HG03520 (cell line): Measurements from ENCODE around the gene DRGX.

Experiments used
- ATAC-seq: cut with Tn5 transposase; IDR thresholded peaks from one replicate; pipeline ENCODE4 v1.9.1; 2021; ENCODE audit warnings: mild to moderate bottlenecking, moderate library complexity; ENCODE audit not compliant: unreplicated experiment

DRGX gene

GRCh38 chr10:49363309-49364031 lies 32.4 kb downstream of the DRGX start:
- ATAC-seq, result no peak

DNA sequence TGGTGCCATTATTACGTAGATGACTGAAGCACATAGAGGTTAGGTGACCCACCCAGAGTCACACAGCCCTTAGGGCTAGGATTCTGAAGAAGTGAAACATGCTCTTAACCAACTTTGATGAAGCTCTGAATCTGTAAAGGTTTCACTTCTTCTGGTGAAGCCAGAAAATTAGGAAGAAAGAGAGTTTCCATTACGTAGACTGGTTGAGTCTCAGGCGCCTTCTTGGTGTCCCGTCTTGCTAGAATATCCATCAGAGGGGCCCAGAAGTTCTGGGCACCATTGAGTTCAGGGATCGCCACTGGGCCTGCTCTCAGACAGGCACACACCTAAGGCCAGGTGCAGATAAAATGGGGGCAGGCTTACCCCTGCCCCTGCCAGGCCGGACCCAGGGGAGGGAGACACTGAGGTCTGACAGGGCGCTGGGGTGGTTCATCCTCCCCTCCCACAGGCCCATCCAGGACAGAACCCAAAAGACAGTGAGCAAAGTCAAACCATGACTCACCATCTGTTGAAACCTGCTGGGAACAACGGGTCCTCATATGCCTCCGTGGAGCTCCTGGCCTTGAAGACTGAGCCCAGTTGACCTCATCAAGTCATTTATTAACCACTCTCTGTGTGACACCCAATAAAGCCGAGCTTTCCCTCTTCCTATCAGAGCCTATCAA lies 33.2 kb downstream of the DRGX start:
- ATAC-seq, result peak; percentile 93

DNA sequence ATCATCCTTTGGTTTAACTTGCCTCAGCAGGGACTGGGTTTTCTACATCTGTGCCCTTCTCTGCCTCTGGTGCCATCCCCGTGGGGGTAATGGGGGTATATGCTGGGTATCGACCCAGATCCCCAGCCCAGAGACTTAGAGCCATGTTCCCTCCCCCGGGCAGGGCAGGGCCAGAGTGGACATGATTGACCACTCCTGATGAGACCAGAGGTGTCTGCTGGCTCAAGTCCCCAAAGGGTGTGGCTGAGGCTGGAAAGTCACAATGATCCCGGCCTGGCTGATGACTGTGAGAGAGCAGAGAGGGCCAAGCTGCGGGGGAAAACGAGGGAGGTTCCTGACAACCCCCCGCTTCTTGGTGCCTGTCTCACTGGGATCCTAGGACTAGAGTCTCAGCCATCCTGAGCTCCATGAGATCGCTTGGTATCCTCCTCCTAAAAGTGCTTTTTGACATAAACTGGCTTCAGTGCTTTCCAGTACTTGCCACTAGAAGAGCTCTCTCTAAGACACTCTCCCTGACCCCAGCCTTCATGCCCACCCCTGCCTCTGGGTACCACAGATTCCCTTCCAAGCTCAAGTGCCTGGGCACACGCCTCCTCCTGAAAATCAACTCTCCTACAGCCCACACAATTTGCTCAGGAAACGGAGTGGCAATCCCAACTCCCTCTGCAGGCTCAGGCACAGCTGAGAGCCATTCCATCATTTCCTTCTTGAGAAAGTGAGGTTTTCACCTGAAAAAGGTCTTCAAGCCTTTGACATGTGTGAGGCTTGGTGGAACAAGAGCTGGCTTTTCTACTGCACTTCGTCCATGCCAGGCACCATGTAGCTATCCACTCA lies 33.9 kb downstream of the DRGX start:
- no peak for ATAC-seq

DNA sequence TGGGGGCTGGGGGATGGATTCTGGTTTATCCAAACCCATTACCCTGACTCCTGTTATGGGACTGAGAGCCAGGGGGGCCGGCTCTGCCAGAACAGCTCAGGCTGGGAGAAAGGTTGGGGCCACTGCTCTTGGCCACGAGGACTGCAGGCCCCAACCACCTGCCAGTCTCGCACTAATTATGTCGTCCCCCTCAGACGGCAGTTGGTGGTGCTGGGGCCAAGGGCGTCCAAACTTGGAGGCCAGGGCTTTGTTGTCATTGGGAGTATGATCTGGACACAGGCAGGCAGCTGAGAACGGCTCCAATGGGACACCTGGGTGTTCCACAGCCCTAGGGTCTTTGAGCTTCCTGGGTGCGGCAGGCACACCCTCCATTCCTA lies 34.7 kb downstream of the DRGX start:
- ATAC-seq, result no peak

DNA sequence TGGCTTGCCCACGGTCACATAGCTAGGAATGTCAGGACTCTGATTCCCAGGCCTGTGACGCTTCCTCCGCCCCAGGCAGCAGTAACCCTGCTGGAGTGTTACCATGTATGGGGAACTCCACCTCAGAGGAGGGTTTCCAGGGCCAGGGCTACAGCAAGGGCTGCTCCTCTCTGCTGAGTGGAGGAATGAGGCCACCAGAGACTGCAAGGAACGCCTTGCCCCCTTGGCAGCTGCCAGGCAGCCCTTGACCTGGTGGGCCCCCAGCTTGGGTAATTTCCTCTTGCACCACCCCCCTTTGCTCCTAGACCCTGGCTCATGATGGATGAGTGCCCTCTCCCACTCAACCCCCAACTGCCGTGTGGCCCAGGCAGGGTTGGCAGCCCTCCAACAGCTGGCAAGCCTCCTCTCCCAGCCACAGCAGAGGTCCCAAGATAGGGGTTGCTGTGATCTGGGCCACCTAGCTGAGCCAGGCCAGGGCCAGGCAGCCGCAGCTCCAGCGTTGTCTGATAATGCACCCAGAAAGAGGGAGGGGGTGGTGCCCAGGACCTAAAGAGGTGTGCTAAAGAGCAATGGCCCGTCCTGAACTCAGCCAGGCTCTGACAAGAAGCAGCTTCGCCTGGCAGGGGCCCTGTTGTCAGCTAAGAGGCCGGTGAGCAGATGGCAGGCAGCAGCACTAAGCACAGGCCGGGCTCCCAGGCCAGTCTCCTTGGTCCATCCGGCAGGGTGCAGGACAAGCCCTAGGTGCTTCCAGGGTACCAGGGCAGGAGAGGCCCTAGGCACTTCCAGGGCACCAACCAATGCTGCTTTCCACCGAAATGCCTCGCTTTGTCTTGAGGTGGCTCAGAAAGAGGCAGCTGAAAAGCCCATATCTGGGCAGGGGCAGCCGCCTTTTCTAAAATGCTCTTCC lies 35.4 kb downstream of the DRGX start:
- ATAC-seq, result no peak

- no peak for ATAC-seq
These were observed 36.3 kb downstream of the DRGX start for GRCh38 chr10:49359349-49360270.

- no peak for ATAC-seq
These were observed 38.0 kb downstream of the DRGX start for GRCh38 chr10:49357910-49358309.

- ATAC-seq, result no peak
These were observed 38.9 kb downstream of the DRGX start for GRCh38 chr10:49356944-49357343.

- ATAC-seq, result no peak
These were observed 39.7 kb downstream of the DRGX start for GRCh38 chr10:49356181-49356580.

DNA sequence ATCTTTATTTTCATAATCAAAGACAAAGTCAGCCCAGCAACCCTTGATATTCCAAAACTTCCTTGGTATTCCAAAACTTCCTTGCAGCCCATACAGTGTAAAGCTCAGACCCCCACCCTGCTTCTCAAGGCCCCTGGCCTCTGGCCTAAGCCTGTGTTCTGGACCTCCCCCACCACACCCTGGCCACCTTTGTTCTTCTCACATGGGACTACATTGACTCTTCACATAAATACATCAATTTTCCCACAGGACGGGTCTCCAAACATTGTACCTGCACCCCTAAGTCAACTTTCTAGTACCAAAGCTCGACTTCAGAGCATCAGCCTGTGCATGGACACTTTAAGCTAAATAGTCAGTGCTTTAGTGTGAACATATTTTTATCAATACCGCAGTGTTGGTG lies 40.7 kb downstream of the DRGX start:
- ATAC-seq, result no peak

DNA sequence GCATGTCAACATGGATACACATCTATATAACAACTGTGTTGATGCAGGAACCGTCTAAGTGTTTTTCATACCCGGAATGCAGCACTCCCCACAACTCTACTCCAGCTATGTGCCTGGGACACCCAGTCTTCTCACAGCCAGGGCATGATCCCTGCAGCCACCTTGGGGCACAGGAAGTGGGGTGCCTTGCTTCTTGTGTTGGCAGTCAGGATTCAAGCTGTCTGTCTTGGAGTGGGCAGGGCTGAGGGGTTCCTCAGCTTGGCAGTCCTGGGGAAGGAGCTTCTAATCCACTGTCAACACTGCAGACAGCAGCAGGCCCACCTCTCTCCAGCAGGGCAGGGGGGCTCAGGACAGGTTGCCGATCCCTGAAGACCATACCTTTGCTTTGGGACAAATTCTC lies 41.3 kb downstream of the DRGX start:
- no peak for ATAC-seq

DNA sequence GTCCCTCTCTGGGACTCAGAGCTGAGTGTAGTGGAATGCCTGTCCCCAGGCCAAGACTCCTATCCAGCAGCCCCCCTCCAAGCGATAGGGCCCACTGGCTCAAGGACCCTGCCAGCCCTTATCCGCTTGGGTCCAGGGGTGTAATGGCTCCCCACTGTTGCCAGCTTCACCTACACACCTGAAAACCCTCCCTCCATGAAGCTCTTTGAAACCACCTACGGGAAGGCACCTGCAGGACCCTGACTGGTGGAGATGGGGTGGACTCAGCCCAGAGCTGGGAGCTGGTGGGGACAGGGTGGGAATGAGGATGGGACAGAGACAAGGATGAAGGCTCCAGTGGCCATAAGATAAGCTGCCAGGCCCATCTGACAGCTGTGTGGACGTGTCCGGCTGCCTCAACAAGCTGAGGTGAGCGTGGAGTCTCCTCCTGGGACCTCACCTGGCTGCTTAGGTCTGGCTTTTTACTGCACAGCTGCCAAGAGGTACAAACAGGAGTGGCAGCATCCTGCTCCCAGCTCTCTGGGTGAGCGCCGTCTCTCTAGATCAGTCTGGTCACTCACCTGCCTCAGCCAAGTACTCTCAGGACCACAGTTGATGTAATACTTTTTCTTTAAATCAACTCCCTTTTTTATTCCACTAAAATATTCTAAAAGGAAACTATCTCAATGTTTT lies 41.9 kb downstream of the DRGX start:
- no peak for ATAC-seq

- ATAC-seq, result no peak
These were observed 42.6 kb downstream of the DRGX start for GRCh38 chr10:49353026-49353894.

DNA sequence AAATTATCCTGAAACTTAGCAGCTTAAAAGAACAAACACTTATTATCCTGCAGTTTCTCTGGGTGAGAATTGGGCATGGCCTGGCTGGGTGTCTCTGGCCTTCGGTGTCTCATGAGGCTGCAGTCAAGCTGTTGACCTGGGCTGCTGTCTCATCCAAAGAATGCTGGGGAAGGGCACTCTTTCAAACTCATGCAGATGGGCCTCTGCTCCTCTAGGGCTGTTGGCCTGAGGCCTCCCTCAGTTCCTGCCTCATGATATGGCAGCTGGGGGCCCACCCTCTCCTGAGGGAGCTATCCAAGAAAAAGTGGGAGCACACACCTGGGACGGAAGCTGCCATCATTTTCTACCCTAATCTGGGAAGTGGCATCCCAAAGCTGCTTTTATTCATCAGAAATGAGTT lies 43.6 kb downstream of the DRGX start:
- ATAC-seq, result no peak

DNA sequence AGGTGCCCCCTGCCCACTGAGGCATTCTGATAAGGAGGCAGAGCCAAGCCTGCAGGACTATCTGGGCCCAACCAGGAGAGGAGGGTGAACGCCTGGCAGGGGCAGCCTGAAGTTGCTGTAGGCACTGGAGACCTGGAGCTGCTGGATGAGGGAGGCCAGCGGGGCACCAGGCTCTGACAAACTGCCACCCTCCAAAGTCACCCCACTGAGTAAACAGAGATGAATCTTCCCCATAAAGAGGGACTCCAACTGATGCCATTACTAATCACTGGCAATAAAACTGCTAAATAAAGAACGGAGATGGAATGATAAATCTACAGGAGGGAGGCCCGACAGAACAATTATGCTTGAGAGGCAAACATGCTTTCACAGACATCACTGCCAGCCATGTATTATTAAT lies 44.2 kb downstream of the DRGX start:
- no peak for ATAC-seq

GRCh38 chr10:49350846-49351532 lies 44.9 kb downstream of the DRGX start:
- no peak for ATAC-seq

DNA sequence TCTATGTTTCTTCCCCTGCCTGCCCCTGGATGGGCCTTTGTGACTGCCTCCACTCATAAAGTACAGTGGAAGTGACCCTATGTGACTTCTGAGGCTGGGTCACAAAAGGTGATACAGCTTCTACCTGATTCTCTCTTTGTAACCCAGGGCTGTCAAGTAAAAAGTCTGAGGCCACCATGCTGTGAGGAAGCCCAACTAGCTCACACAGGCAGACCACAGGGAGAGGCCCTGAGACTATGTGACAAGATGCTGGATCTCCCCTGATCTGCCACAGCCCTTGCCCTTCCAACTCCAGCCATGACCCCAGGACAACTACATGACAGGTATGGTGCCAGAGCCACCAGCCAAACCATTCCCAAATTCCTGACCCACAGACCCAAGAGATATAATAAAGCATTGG lies 45.8 kb downstream of the DRGX start:
- ATAC-seq, result no peak

DNA sequence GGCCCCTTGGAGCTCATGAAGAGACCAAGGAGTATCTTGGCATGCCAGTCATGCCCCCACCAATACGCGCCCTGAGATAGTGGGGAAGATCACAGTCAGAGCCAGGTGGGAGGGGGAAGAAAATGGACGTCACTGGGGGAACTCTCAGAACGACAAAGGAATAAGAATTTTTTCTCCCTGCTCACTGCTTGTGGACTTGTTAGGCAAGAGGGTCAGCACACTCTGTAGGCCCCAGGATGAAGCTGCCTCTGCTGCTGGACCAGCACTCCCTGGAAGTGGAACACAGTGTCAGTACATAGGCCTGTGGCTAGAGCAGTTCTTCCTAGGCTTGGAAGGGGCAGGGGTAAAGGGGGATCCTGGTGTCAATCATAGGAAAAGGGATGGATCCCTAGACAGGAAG lies 46.5 kb downstream of the DRGX start:
- ATAC-seq, result no peak
